WTC11 (cell line): ENCODE data around the gene PTPRN2. TPM values are rescaled to one million over a fixed set of nuclear protein-coding genes. Genes with fewer than 3 reads are reported as not detected.

Experiments used
- ATAC-seq: fragments of 200-7000 bp; cut with Tn5 transposase; 2 replicates; pipeline ENCODE4 v1.10.0; 2021; ENCODE audit warnings: mild to moderate bottlenecking, moderate library complexity
- CTCF ChIA-PET: fragments of 300-600 bp; sonication (Branson Sonifier 250); formaldehyde crosslinking; loops from one replicate; lab custom pipeline; 2021; ENCODE audit warnings: antibody characterized with exemption; lab: Charles Lee
- POLR2A ChIA-PET: fragments of 350-600 bp; sonication (Branson Sonifier 250); formaldehyde crosslinking; loops from one replicate; lab custom pipeline; 2021; ENCODE audit warnings: antibody characterized with exemption; lab: Charles Lee
- DNase-seq: peaks from one replicate; pipeline ENCODE4 v3.0.0; 2021; ENCODE audit warnings: low spot score
- H3K27ac Mint-ChIP-seq: 2 replicates; pipeline ENCODE4 v1.8.0; 2021; ENCODE audit warnings: mixed read lengths
- H3K27me3 Mint-ChIP-seq: 2 replicates; pipeline ENCODE4 v1.8.0; 2021; ENCODE audit warnings: low read depth, mild to moderate bottlenecking, moderate library complexity, mixed read lengths
- H3K36me3 Mint-ChIP-seq: 2 replicates; pipeline ENCODE4 v1.8.0; 2021; ENCODE audit warnings: mixed read lengths
- H3K4me1 Mint-ChIP-seq: 2 replicates; pipeline ENCODE4 v1.8.0; 2022; ENCODE audit warnings: mixed read lengths
- H3K4me3 Mint-ChIP-seq: 2 replicates; pipeline ENCODE4 v1.8.0; 2021; ENCODE audit warnings: mild to moderate bottlenecking, moderate library complexity, mixed read lengths
- H3K9me3 Mint-ChIP-seq: 2 replicates; pipeline ENCODE4 v1.8.0; 2021; ENCODE audit warnings: mixed read lengths
- ATF3 ChIP-seq: sonication (generic); formaldehyde crosslinking; conservative IDR thresholded peaks from 2 replicates; pipeline ENCODE4 v1.8.1; 2022; ENCODE audit warnings: mild to moderate bottlenecking, missing genetic modification reagents
- CBFB ChIP-seq: sonication (generic); formaldehyde crosslinking; IDR thresholded peaks from 2 replicates; pipeline ENCODE4 v1.8.1; 2022; ENCODE audit warnings: mild to moderate bottlenecking, low read depth, missing genetic modification reagents
- E2F1 ChIP-seq: sonication (generic); formaldehyde crosslinking; IDR thresholded peaks from 2 replicates; pipeline ENCODE4 v1.8.0; 2022; ENCODE audit warnings: mild to moderate bottlenecking, missing genetic modification reagents
- E2F5 ChIP-seq: sonication (generic); formaldehyde crosslinking; IDR thresholded peaks from 2 replicates; pipeline ENCODE4 v1.8.1; 2022; ENCODE audit warnings: mild to moderate bottlenecking, moderate library complexity, missing genetic modification reagents
- EMX1 ChIP-seq: fragments of 250-450 bp; sonication (Bioruptor Pico); IDR thresholded peaks from 2 replicates; pipeline ENCODE4 v1.8.0; 2021; ENCODE audit warnings: mild to moderate bottlenecking
- ETV6 ChIP-seq: sonication (generic); formaldehyde crosslinking; IDR thresholded peaks from 2 replicates; pipeline ENCODE4 v1.8.1; 2022; ENCODE audit warnings: mild to moderate bottlenecking, missing genetic modification reagents
- FOXJ3 ChIP-seq: sonication (generic); formaldehyde crosslinking; IDR thresholded peaks from 2 replicates; pipeline ENCODE4 v1.9.0; 2021; ENCODE audit warnings: missing genetic modification reagents, mild to moderate bottlenecking, borderline replicate concordance
- KAT7 ChIP-seq: sonication (generic); formaldehyde crosslinking; IDR thresholded peaks from 2 replicates; pipeline ENCODE4 v1.8.1; 2023; ENCODE audit warnings: missing genetic modification reagents, mild to moderate bottlenecking, borderline replicate concordance
- PRDM15 ChIP-seq: sonication (generic); formaldehyde crosslinking; IDR thresholded peaks from 2 replicates; pipeline ENCODE4 v1.8.0; 2022; ENCODE audit warnings: missing genetic modification reagents
- PREB ChIP-seq: sonication (generic); formaldehyde crosslinking; IDR thresholded peaks from 2 replicates; pipeline ENCODE4 v1.8.1; 2022; ENCODE audit warnings: mild to moderate bottlenecking, missing genetic modification reagents, moderate library complexity, borderline replicate concordance
- STAT6 ChIP-seq: sonication (generic); formaldehyde crosslinking; conservative IDR thresholded peaks from 2 replicates; pipeline ENCODE4 v1.8.1; 2023; ENCODE audit warnings: mild to moderate bottlenecking, low read depth, missing genetic modification reagents, moderate library complexity
- TEAD4 ChIP-seq: sonication (generic); formaldehyde crosslinking; IDR thresholded peaks from 2 replicates; pipeline ENCODE4 v1.8.0; 2022; ENCODE audit warnings: mild to moderate bottlenecking, missing genetic modification reagents
- ZMAT4 ChIP-seq: fragments of 250-450 bp; sonication (Bioruptor Pico); IDR thresholded peaks from 2 replicates; pipeline ENCODE4 v1.9.0; 2021; ENCODE audit warnings: mild to moderate bottlenecking
- ZNF423 ChIP-seq: fragments of 250-450 bp; sonication (Bioruptor Pico); IDR thresholded peaks from 2 replicates; pipeline ENCODE4 v2.1.2; 2022; ENCODE audit warnings: mild to moderate bottlenecking, moderate library complexity
- ZNF532 ChIP-seq: fragments of 250-450 bp; sonication (Bioruptor Pico); IDR thresholded peaks from 2 replicates; pipeline ENCODE4 v1.9.0; 2021; ENCODE audit warnings: mild to moderate bottlenecking, borderline replicate concordance
- total RNA-seq: library from RNA; stranded (reverse); gene quantifications from 3 replicates; pipeline ENCODE4 v1.2.3, GENCODE V29; 2021

The PTPRN2 gene
- total RNA-seq, 1 experiment from 2014 or later = 4.7 TPM

- TF ChIP-seq PRDM15 (CRISPR knock-in tag) = no peak
- no peak for TF ChIP-seq E2F1 (CRISPR knock-in tag)
- TF ChIP-seq CBFB (CRISPR knock-in tag) = no peak
Observed at GRCh38 chr7:158097106-158097452, 490.5 kb downstream of the PTPRN2 start (continued).

- peaks cover 8% of the 10 kb centered on the region for H3K4me1 Mint-ChIP-seq
- no peak for ATAC-seq
- no peak overlapping the region for H3K4me3 Mint-ChIP-seq
- peaks cover 47% of the 10 kb centered on the region for H3K9me3 Mint-ChIP-seq
- DNase-seq = no peak
- H3K27me3 Mint-ChIP-seq = peaks cover 4% of the 10 kb centered on the region
- H3K36me3 Mint-ChIP-seq = peaks cover 33% of the 10 kb centered on the region
- no peak overlapping the region for H3K27ac Mint-ChIP-seq
- ChIA-PET CTCF (no interaction called here), POLR2A (no interaction called here)
- TF ChIP-seq ETV6 (CRISPR knock-in tag) (no peak), E2F5 (no peak), TEAD4 (CRISPR knock-in tag) (no peak), FOXJ3 (CRISPR knock-in tag) (no peak), STAT6 (CRISPR knock-in tag) (no peak), ATF3 (CRISPR knock-in tag) (no peak), EMX1 (CRISPR knock-in tag) (no peak), PREB (CRISPR knock-in tag) (no peak), ZNF532 (CRISPR knock-in tag) (no peak), ZNF423 (no peak), E2F1 (CRISPR knock-in tag) (no peak), ZMAT4 (CRISPR knock-in tag) (no peak), KAT7 (CRISPR knock-in tag) (no peak)
- TF ChIP-seq, all 79 proteins: peak for 0
Observed at GRCh38 chr7:158096582-158096981, 491.0 kb downstream of the PTPRN2 start.
